DOHH2 (cell line): Measurements from ENCODE around the gene TSR1.

Experiments
- CTCF ChIP-seq: fragments of 200-600 bp; sonication (generic); IDR thresholded peaks from one replicate; pipeline ENCODE4 v1.5.1; 2014; ENCODE audit warnings: antibody characterized with exemption, mild to moderate bottlenecking, low read depth, low read length; ENCODE audit not compliant: poor library complexity, severe bottlenecking
- EZH2phosphoT487 ChIP-seq: fragments of 200-600 bp; sonication (generic); IDR thresholded peaks from 2 replicates; pipeline ENCODE4 v1.6.1; 2017; ENCODE audit warnings: borderline replicate concordance, mild to moderate bottlenecking, antibody characterized with exemption, low read length, moderate library complexity, mixed read lengths

GRCh38 chr17:2371183-2372130, 35.2 kb upstream of the TSR1 start:
- TF ChIP-seq CTCF: no peak
- no peak for TF ChIP-seq EZH2phosphoT487
